Esophagus squamous epithelium (tissue), 4 donors: ENCODE data around the gene FHIT.

Experiments used
- POLR2A ChIP-seq, 4 donors: fragments of 450-650 bp; IDR thresholded peaks; one replicate each; pipeline ENCODE4 v1.6.1; 2017; ENCODE audit warnings: antibody characterized with exemption in 4 of 4, mild to moderate bottlenecking in 4 of 4, moderate library complexity in 3 of 4
- TF ChIP-seq, protein P1 (sequence below), 6 experiments: fragments of 450-650 bp in 4 of 6; fragments of 200-600 bp in 2 of 6; sonication (generic) in 2 of 6; IDR thresholded peaks; one replicate each; pipeline ENCODE4 v1.5.1; 2016 to 2019; ENCODE audit warnings: antibody characterized with exemption in 6 of 6, mild to moderate bottlenecking in 4 of 6, moderate library complexity in 4 of 6

DNA sequence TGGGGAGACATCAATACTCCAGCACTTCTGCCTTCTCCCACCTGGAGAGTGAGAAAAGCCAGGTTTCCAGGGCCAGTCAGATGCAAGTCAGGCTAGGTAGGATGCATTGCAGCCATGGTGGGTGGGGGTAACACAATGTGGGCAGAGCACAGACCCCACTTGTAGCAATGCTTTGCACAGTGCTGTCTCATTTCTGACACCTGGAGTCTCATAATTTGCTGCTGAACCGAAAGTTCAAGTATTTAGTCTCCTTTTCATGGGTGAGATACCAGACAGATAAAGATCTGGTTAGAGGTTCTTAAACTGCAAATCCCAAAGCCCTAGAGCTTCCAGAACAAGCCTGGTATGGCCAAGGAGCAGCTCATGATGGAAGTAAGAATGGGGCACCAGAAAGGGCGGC is 1321.1 kb downstream of the FHIT start:
- no peak for TF ChIP-seq POLR2A (IDR thresholded peaks at IDR 0.05)
- TF ChIP-seq, protein P1, sequence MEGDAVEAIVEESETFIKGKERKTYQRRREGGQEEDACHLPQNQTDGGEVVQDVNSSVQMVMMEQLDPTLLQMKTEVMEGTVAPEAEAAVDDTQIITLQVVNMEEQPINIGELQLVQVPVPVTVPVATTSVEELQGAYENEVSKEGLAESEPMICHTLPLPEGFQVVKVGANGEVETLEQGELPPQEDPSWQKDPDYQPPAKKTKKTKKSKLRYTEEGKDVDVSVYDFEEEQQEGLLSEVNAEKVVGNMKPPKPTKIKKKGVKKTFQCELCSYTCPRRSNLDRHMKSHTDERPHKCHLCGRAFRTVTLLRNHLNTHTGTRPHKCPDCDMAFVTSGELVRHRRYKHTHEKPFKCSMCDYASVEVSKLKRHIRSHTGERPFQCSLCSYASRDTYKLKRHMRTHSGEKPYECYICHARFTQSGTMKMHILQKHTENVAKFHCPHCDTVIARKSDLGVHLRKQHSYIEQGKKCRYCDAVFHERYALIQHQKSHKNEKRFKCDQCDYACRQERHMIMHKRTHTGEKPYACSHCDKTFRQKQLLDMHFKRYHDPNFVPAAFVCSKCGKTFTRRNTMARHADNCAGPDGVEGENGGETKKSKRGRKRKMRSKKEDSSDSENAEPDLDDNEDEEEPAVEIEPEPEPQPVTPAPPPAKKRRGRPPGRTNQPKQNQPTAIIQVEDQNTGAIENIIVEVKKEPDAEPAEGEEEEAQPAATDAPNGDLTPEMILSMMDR (IDR thresholded peaks at IDR 0.05): no peak
